Activated CD8-positive, alpha-beta T cell treated with anti-CD3 and anti-CD28 coated beads for 36 hours (primary cell): ENCODE results near the gene MPZL2. TPM values are rescaled to one million over a fixed set of nuclear protein-coding genes. Genes with fewer than 3 reads are reported as not detected.

Experiments
- ATAC-seq: fragments of 200-7000 bp; cut with Tn5 transposase; one replicate; pipeline ENCODE4 v1.10.0; 2021; ENCODE audit warnings: mild to moderate bottlenecking, moderate library complexity
- CTCF ChIA-PET: fragments of 350-600 bp; sonication (Branson Sonifier 250); formaldehyde crosslinking; loops from one replicate; lab custom pipeline; 2021; ENCODE audit warnings: antibody characterized with exemption; lab: Charles Lee
- POLR2A ChIA-PET: fragments of 350-600 bp; sonication (Branson Sonifier 250); formaldehyde crosslinking; loops from one replicate; lab custom pipeline; 2021; ENCODE audit warnings: antibody characterized with exemption; lab: Charles Lee
- DNase-seq: peaks from one replicate; pipeline ENCODE4 v3.0.0-alpha.2; 2020
- H3K27ac Mint-ChIP-seq: one replicate; pipeline ENCODE4 v1.8.0; 2021; ENCODE audit warnings: mild to moderate bottlenecking, mixed read lengths
- H3K27me3 Mint-ChIP-seq: one replicate; pipeline ENCODE4 v1.8.0; 2021; ENCODE audit warnings: mixed read lengths
- H3K36me3 Mint-ChIP-seq: one replicate; pipeline ENCODE4 v1.8.0; 2021; ENCODE audit warnings: low read depth, mixed read lengths
- H3K4me1 Mint-ChIP-seq: one replicate; pipeline ENCODE4 v1.8.0; 2021; ENCODE audit warnings: low read depth, mixed read lengths
- H3K4me3 Mint-ChIP-seq: one replicate; pipeline ENCODE4 v1.8.0; 2021; ENCODE audit warnings: mild to moderate bottlenecking, moderate library complexity, mixed read lengths
- H3K9me3 Mint-ChIP-seq: one replicate; pipeline ENCODE4 v1.8.0; 2021; ENCODE audit warnings: mixed read lengths
- CTCF ChIP-seq: fragments of 200-600 bp; IDR thresholded peaks from one replicate; pipeline ENCODE4 v1.8.0; 2022; ENCODE audit warnings: antibody characterized with exemption, mild to moderate bottlenecking
- intact Hi-C: fragments of 100-400 bp; cut with micrococcal nuclease; formaldehyde crosslinking; loops from one replicate; pipeline ENCODE4 v1.10.0; 2022
- total RNA-seq, 2 experiments: library from RNA; stranded (reverse); gene quantifications; one replicate each; pipeline ENCODE4 v1.2.3, GENCODE V29; 2021

Gene MPZL2
- total RNA-seq, 2 experiments from 2014 or later, result 26.2 to 31.0 TPM

GRCh38 chr11:118223992-118224391, 40.1 kb downstream of the MPZL2 start:
- ChIA-PET POLR2A (interaction anchor here (0.6 to 19.8 kb wide), 17 partner anchors 9 to 388 kb away, joined by 3 to 364 read pairs (median 14); partner anchors contain the start of genes CD3D, CD3E, MPZL2 and MPZL3), CTCF (interaction anchor here (0.9 to 4.3 kb wide), 12 partner anchors 8 to 88 kb away, joined by 3 to 41 read pairs (median 5); no protein-coding TSS in a partner anchor)
- Mint-ChIP-seq H3K36me3 (peaks cover 92% of the 10 kb centered on the region), H3K9me3 (peaks cover 11% of the 10 kb centered on the region), H3K4me3 (peak overlapping the region; percentile 96), H3K27me3 (no peaks in the 10 kb centered on the region), H3K4me1 (peaks cover 71% of the 10 kb centered on the region), H3K27ac (no peak overlapping the region)
- ATAC-seq (peak; percentile 44), DNase-seq (peak; percentile 65)
- intact Hi-C loops, result loop anchor here (2.0 kb wide), 1 partner anchor 23 kb away; no protein-coding TSS in a partner anchor
- no peak for TF ChIP-seq CTCF

GRCh38 chr11:118223570-118223969, 40.5 kb downstream of the MPZL2 start:
- Mint-ChIP-seq H3K4me3 (peak overlapping the region; percentile 96), H3K27me3 (no peaks in the 10 kb centered on the region)
- POLR2A ChIA-PET, result interaction anchor here (0.6 to 19.8 kb wide), 13 partner anchors 10 to 389 kb away, joined by 3 to 364 read pairs (median 15); partner anchors contain the start of genes CD3D, CD3E, MPZL2 and MPZL3

GRCh38 chr11:118222437-118222836, 41.7 kb downstream of the MPZL2 start:
- Mint-ChIP-seq H3K27me3 (no peaks in the 10 kb centered on the region), H3K27ac (peak overlapping the region; percentile 100), H3K4me3 (peak overlapping the region; percentile 96), H3K36me3 (peaks cover 92% of the 10 kb centered on the region), H3K9me3 (peaks cover 14% of the 10 kb centered on the region), H3K4me1 (peaks cover 71% of the 10 kb centered on the region)
- intact Hi-C loops, result no loop called here
- DNase-seq (no peak), ATAC-seq (no peak)
- no peak for TF ChIP-seq CTCF
- CTCF ChIA-PET, result interaction anchor here (0.6 to 10.2 kb wide), 7 partner anchors 9 to 68 kb away, joined by 3 to 100 read pairs (median 4); no protein-coding TSS in a partner anchor
- POLR2A ChIA-PET, result interaction anchor here (0.5 to 19.8 kb wide), 13 partner anchors 10 to 182 kb away, joined by 3 to 364 read pairs (median 5); partner anchors contain the start of genes CD3E and MPZL3

More at GRCh38 chr11:118223570-118223969, 40.5 kb downstream of the MPZL2 start:
- no peak for TF ChIP-seq CTCF
- Mint-ChIP-seq H3K9me3 (peaks cover 14% of the 10 kb centered on the region), H3K27ac (no peak overlapping the region), H3K4me1 (peaks cover 74% of the 10 kb centered on the region), H3K36me3 (peaks cover 94% of the 10 kb centered on the region)
- intact Hi-C loops, result no loop called here
- ATAC-seq (peak; percentile 18), DNase-seq (no peak)
- CTCF ChIA-PET, result interaction anchor here (1.5 to 4.3 kb wide), 3 partner anchors 10 to 25 kb away, joined by 8 to 41 read pairs (median 11); no protein-coding TSS in a partner anchor

- H3K9me3 Mint-ChIP-seq, result peaks cover 12% of the 10 kb centered on the region
- H3K27me3 Mint-ChIP-seq, result no peaks in the 10 kb centered on the region
- CTCF ChIA-PET, result interaction anchor here (1.2 to 10.2 kb wide), 6 partner anchors 18 to 69 kb away, joined by 3 to 100 read pairs (median 6); no protein-coding TSS in a partner anchor
- no peak for TF ChIP-seq CTCF
- peaks cover 69% of the 10 kb centered on the region for H3K4me1 Mint-ChIP-seq
- intact Hi-C loops, result no loop called here
- peaks cover 85% of the 10 kb centered on the region for H3K36me3 Mint-ChIP-seq
- ATAC-seq, result no peak
- peak overlapping the region; percentile 96 for H3K4me3 Mint-ChIP-seq
- POLR2A ChIA-PET, result interaction anchor here (0.7 to 19.8 kb wide), 14 partner anchors 9 to 221 kb away, joined by 3 to 364 read pairs (median 5); partner anchors contain the start of gene CD3E
- peak; percentile 54 for DNase-seq
- peak overlapping the region; percentile 100 for H3K27ac Mint-ChIP-seq
Measured at GRCh38 chr11:118221419-118221818, 42.7 kb downstream of the MPZL2 start.
